ENCODE data around the gene PBX1. TPM values are rescaled to one million over a fixed set of nuclear protein-coding genes. Genes with fewer than 3 reads are reported as not detected.
"Not testable (repeated sequence)": the region's sequence is repeated elsewhere in the genome, so short reads cannot be mapped to it uniquely, and the experiment has no call there.

The PBX1 gene
- total RNA-seq, 1 donor from 2014 or later, result 37.4 TPM

GRCh38 chr1:164601399-164602100 lies 42.6 kb downstream of the PBX1 start:
- intact Hi-C loops (cut with DNase I), result no loop called here
- DNase-seq (ENCODE audit: low spot score in 2 of 2), result no peak
- H3K4me1 ChIP-seq, result peaks cover 0 to 18% of the 10 kb centered on the region in 2 donors
- no peaks in the 10 kb centered on the region for H3K36me3 ChIP-seq
- TF ChIP-seq CTCF (IDR thresholded peaks at IDR 0.05), result no peak
- peak overlapping the region; percentile 66 to 73 for H3K27ac ChIP-seq
- no peaks in the 10 kb centered on the region for H3K9me3 ChIP-seq
- H3K4me3 ChIP-seq, result peak overlapping the region in 1 of 2 donors; percentile 35
- no peaks in the 10 kb centered on the region for H3K27me3 ChIP-seq

DNA sequence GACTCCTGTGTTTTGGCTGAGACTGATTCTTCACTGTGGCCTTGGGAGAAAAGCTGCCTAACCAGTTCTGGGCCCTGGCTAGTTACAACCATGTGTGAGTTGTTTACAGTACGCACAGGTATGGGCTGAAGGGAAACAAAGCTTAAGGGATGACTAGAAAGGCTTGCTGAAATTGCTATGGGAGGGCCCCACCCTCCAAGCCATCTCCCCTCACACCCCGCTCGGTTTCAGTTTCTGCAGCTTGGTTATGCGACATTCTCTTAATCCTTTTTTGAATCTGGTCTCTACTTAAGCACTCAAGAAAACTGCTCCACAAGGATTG lies 43.1 kb downstream of the PBX1 start:
- Histone ChIP-seq H3K27me3 (no peaks in the 10 kb centered on the region), H3K4me1 (peaks cover 0 to 18% of the 10 kb centered on the region in 2 donors), H3K9me3 (no peaks in the 10 kb centered on the region), H3K36me3 (no peaks in the 10 kb centered on the region), H3K4me3 (peak overlapping the region; percentile 24 to 35), H3K27ac (peak overlapping the region; percentile 66 to 73)
- no peak for TF ChIP-seq CTCF (IDR thresholded peaks at IDR 0.05)
- intact Hi-C loops (cut with DNase I), result no loop called here
- no peak for DNase-seq (ENCODE audit: low spot score in 2 of 2)

DNA sequence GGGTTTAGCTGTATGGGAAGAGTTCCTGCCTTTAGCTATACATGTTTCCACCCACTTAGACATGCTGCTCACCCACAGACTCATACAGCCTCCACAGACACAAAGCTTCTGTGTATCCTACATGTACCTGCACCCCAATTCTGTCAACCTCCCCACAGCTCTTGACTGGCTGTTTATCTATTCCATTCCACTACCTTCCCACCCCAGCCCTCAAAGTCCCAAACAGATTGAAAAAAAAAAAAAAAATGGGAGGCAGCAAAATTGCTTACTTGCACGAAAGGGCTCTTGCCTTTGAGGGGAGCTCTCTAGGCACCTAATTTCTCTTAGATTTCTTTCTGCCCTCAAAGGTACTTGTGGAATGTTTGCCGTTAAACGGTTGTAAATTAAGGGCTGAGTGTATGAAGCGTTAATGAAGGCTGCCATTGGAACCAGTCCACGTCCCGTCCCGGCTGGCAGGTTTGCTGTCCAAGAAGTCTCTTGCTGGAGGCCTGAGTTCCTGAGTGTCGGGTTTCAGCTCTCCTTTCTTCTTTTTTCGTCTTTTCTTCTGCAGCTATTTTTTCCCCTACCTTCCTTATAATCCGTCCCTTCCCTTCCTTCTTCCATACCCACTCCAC lies 43.6 kb downstream of the PBX1 start:
- intact Hi-C loops (cut with DNase I), result no loop called here
- no peak for TF ChIP-seq CTCF (IDR thresholded peaks at IDR 0.05)
- peak in 1 of 2 donors; percentile 74 for DNase-seq (ENCODE audit: low spot score in 2 of 2)
- Histone ChIP-seq H3K27me3 (no peaks in the 10 kb centered on the region), H3K4me3 (peak overlapping the region; percentile 24 to 35), H3K27ac (peak overlapping the region; percentile 66 to 73), H3K9me3 (no peaks in the 10 kb centered on the region), H3K36me3 (no peaks in the 10 kb centered on the region), H3K4me1 (peaks cover 0 to 18% of the 10 kb centered on the region in 2 donors)

- peaks cover 0 to 21% of the 10 kb centered on the region in 2 donors for H3K4me1 ChIP-seq
- DNase-seq (ENCODE audit: low spot score in 2 of 2); H3K4me3 ChIP-seq; H3K9me3 ChIP-seq; H3K27me3 ChIP-seq; H3K36me3 ChIP-seq; intact Hi-C loops (cut with DNase I): not testable (repeated sequence)
- H3K27ac ChIP-seq, result peak overlapping the region in 1 of 2 donors; percentile 66
Observed at GRCh38 chr1:164603805-164604204, 44.8 kb downstream of the PBX1 start.

DNA sequence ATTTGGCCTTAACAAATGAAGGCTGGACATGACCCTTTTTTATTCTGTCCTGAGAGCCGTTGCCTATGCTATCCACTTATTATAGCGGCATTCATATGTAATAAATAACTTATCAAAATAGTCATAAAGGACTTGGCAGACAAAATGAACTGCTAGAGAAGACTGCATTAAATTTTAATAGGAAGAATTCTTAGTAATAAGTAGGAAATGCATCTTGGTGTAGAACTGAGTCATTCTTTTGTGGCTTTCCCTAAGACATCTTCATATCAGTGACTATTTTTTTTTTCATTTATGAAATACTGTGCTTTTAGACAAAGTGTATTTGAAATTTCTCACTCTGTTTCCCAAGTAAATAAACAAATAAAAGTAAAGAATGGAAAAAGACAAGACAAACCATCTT lies 45.6 kb downstream of the PBX1 start:
- H3K27me3 ChIP-seq, result no peaks in the 10 kb centered on the region

More for the DNA sequence above, 45.6 kb downstream of the PBX1 start:
- intact Hi-C loops (cut with DNase I), result no loop called here
- no peak for DNase-seq (ENCODE audit: low spot score in 2 of 2)
- no peaks in the 10 kb centered on the region for H3K9me3 ChIP-seq
- TF ChIP-seq CTCF (IDR thresholded peaks at IDR 0.05), result no peak
- H3K4me1 ChIP-seq, result peaks cover 3 to 20% of the 10 kb centered on the region in 2 donors
- H3K4me3 ChIP-seq, result no peak overlapping the region
- no peaks in the 10 kb centered on the region for H3K36me3 ChIP-seq
- peak overlapping the region; percentile 26 to 56 for H3K27ac ChIP-seq

Data from ascending aorta (tissue), 2 donors.